ENCODE data around the gene GDF2.

GDF2 gene

GRCh38 chr10:47311932-47312662 is 10.2 kb upstream of the GDF2 start:
- DNase-seq (ENCODE audit: low spot score) = peak; percentile 90

GRCh38 chr10:47312663-47312995 is 9.6 kb upstream of the GDF2 start:
- DNase-seq (ENCODE audit: low spot score) = no peak

GRCh38 chr10:47314416-47314970 is 7.8 kb upstream of the GDF2 start:
- no peak for DNase-seq (ENCODE audit: low spot score)

DNA sequence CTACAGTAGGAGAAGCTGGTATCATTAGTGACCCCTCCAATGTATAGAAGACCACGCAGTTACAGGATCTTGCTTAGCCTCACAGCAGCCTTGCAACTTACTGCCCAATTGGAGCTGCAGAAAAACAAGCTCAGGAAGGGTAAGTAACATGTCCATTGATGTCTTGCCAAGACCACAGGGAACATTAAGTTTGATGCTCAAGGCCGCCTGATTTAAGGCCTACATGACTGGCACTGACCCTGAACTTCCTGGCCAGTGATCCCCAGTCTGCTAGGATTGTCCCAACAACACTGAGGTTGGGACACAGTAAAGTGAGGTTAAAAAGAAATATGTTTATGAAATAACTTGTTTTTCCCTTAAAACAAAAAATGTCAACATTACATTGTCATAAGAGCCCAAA is 6.8 kb upstream of the GDF2 start:
- no peak for DNase-seq (ENCODE audit: low spot score)

DNA sequence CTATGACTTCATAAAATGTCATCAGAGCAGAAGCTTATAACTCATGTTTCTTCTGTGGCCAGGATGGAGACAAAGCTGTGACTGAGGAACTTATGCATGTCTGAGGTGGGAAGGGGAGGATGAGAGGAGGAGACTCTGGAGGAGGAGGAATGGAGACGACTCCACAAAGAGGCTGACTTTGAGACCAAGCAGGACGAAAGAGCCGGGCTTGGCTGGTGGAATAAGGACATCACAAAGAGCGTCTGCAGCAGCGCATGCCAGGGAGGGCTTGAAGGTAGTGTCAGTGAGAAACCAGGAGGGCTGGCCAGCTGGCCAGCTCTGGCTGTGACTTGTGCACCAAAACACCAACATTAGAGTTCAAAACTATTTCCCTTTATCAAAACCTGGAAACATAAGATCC is 6.1 kb upstream of the GDF2 start:
- DNase-seq (ENCODE audit: low spot score) = no peak

DNA sequence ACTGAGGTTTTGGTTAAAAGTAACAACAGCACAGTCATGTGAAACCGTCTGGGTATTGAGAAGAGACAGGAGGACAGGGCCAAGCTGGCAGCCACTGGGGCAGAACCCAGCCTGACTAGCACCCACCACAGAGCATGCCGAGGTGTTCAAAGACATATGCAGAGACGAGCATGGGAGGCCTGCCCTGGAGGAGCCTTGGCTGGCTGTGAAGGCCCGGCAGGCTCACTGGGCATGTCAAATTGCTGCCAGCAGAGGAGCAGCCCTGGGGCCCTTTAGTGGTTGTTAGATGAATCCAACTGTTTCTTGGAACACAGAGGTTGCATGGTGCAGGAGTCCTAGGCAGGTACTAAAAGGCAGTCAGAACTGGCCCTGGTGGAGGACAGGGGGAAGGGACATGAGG is 5.0 kb upstream of the GDF2 start:
- no peak for DNase-seq (ENCODE audit: low spot score)

- DNase-seq (ENCODE audit: low spot score) = no peak
Observed at GRCh38 chr10:47318706-47319105, 3.5 kb upstream of the GDF2 start.

- DNase-seq (ENCODE audit: low spot score) = no peak
Observed at GRCh38 chr10:47319784-47320183, 2.5 kb upstream of the GDF2 start.

DNA sequence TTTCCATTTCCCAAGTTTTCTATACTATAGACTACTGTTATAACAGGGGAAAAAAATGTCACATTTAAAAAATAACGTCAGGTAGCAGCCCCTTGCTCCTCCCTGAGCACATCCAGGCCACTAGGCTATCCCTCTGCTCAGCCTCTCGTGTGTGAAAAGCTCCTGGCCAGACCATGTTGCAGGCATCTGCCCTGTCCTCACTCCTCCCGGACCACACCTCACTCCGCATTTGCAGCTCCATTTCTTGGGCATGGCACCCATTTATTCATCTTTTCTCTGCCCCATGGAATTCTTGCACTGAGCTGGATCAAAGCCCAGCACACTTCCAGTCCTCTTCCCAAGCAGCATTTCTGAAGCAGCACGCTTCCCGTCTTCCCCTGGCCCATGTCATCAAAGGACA is 1.4 kb upstream of the GDF2 start:
- no peak for DNase-seq (ENCODE audit: low spot score)

GRCh38 chr10:47321521-47322195 is 596 bp upstream of the GDF2 start:
- DNase-seq (ENCODE audit: low spot score) = no peak

- DNase-seq (ENCODE audit: low spot score) = no peak
Observed at GRCh38 chr10:47323087-47323486, 833 bp downstream of the GDF2 start.

- no peak for DNase-seq (ENCODE audit: low spot score)
Observed at GRCh38 chr10:47323636-47324296, 1.5 kb downstream of the GDF2 start.

- no peak for DNase-seq (ENCODE audit: low spot score)
Observed at GRCh38 chr10:47325303-47326291, 3.3 kb downstream of the GDF2 start.

GRCh38 chr10:47326306-47326926 is 4.2 kb downstream of the GDF2 start:
- DNase-seq (ENCODE audit: low spot score) = no peak

- DNase-seq (ENCODE audit: low spot score) = no peak
Observed at GRCh38 chr10:47326927-47327330, 4.7 kb downstream of the GDF2 start.

DNA sequence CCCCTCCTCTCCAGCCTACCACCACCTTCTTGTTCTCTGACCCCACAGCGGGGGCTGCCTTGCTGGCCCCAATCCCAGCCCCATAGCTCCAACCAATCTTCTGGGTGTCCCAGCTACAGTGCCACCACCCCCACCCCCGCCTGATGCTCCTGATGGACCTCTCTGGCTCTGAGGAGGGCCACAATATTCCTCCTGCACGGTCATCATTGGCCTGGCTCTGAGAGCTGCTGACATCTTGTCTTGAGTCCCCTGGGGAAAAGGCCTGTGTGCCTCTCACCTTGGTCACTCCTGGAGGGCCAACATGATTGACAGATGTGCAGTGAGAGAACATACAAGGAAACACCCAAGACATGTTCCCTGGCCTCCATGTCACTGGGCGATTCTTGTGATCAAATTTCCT is 7.6 kb downstream of the GDF2 start:
- DNase-seq (ENCODE audit: low spot score) = no peak

DNA sequence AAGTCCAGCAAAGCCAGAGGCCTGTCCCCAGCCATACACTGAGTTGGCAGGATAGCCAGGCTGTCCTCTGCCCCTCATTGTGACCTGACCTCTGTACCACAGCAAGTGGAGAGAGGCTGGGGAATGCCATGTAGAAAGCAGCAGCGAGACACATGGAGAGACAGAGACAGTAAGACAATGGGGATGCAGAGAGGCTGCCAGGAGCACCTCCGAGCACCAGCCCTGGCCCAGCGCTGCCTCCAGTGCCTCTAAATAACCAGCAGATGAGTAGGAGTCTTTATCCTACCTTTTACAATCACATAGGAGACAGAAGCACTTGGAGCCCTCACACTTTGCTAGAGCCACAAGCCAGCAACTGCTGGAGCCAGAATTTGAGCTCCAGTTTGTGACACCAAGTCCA is 8.1 kb downstream of the GDF2 start:
- DNase-seq (ENCODE audit: low spot score) = no peak

- no peak for DNase-seq (ENCODE audit: low spot score)
Observed at GRCh38 chr10:47330804-47331203, 8.6 kb downstream of the GDF2 start.

DNA sequence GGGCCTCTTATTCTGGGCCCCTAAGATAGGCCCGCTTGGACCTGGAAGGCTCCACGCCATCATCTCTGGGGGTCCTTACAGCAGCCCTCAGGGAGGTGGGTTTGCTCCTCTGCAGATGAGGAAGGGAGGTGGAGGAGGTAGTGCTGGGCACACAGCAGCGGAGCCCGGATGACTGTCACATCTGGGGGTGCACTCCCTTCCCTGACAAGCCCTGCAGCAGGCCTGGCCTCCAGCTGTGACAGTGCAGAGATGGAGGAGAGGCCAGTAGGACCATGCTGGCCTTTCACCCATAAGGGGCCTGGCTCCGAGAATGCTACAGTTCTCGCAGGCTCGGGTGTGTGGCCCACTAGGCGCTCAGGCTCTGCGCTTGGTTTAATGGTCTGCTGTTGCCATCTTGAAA is 9.2 kb downstream of the GDF2 start:
- no peak for DNase-seq (ENCODE audit: low spot score)

GRCh38 chr10:47331954-47332353 is 9.7 kb downstream of the GDF2 start:
- no peak for DNase-seq (ENCODE audit: low spot score)

GRCh38 chr10:47332371-47332770 is 10.1 kb downstream of the GDF2 start:
- no peak for DNase-seq (ENCODE audit: low spot score)

GRCh38 chr10:47332946-47333345 is 10.7 kb downstream of the GDF2 start:
- DNase-seq (ENCODE audit: low spot score) = no peak

All from hepatic stellate cell (primary cell).